Mesenchymal stem cell (in vitro differentiated cells and primary cell): Measurements from ENCODE around the gene CMTM5.

Experiments
- DNase-seq: peaks from one replicate; pipeline ENCODE4 v3.0.0-alpha.2; 2013
- H2AFZ ChIP-seq: one replicate; pipeline ENCODE4 v1.6.1; 2013; ENCODE audit warnings: low read depth, mild to moderate bottlenecking, control low read depth, inconsistent platforms, low read length, moderate library complexity
- H2AK5ac ChIP-seq: 2 replicates; pipeline ENCODE4 v1.6.1; 2013; ENCODE audit warnings: low read length, moderate library complexity, mild to moderate bottlenecking, inconsistent platforms; ENCODE audit not compliant: severe bottlenecking
- H2BK120ac ChIP-seq: one replicate; pipeline ENCODE4 v1.6.1; 2013; ENCODE audit warnings: low read depth, mild to moderate bottlenecking, inconsistent platforms, low read length, moderate library complexity
- H2BK12ac ChIP-seq, 2 experiments: one replicate each; pipeline ENCODE4 v1.6.1; 2013; ENCODE audit warnings: inconsistent platforms in 2 of 2, low read length in 2 of 2, mild to moderate bottlenecking in 2 of 2, moderate library complexity in 2 of 2, control low read depth in 1 of 2
- H2BK15ac ChIP-seq: one replicate; pipeline ENCODE4 v1.6.1; 2013; ENCODE audit warnings: mild to moderate bottlenecking, low read depth, inconsistent platforms; ENCODE audit not compliant: poor library complexity, severe bottlenecking
- H2BK5ac ChIP-seq: 2 replicates; pipeline ENCODE4 v1.6.1; 2013; ENCODE audit warnings: low read depth, mild to moderate bottlenecking, low read length, control low read depth, inconsistent platforms; ENCODE audit not compliant: poor library complexity, severe bottlenecking
- H3K14ac ChIP-seq, 2 experiments: one replicate each; pipeline ENCODE4 v1.6.1; 2013; ENCODE audit warnings: inconsistent platforms in 2 of 2, low read length in 2 of 2, control low read depth in 1 of 2, mild to moderate bottlenecking in 1 of 2, moderate library complexity in 1 of 2
- H3K18ac ChIP-seq, 2 experiments: one replicate each; pipeline ENCODE4 v1.6.1; 2013; ENCODE audit warnings: inconsistent platforms in 2 of 2, low read length in 2 of 2, control low read depth in 1 of 2, low read depth in 1 of 2, mild to moderate bottlenecking in 1 of 2
- H3K23ac ChIP-seq, 2 experiments: one replicate each; pipeline ENCODE4 v1.6.1; 2013; ENCODE audit warnings: inconsistent platforms in 2 of 2, low read length in 2 of 2, mild to moderate bottlenecking in 2 of 2, moderate library complexity in 2 of 2, control low read depth in 1 of 2
- H3K27ac ChIP-seq: 2 replicates; pipeline ENCODE4 v1.5.1; 2013; ENCODE audit warnings: mild to moderate bottlenecking, moderate library complexity, low read length, control low read depth, inconsistent platforms; ENCODE audit not compliant: poor library complexity, severe bottlenecking
- H3K27me3 ChIP-seq, 2 experiments: 2 replicates each; pipeline versions ENCODE4 v1.6.1 to v1.7.0; 2013; ENCODE audit warnings: low read length in 2 of 2, mild to moderate bottlenecking in 2 of 2, moderate library complexity in 2 of 2, control low read depth in 1 of 2, inconsistent platforms in 1 of 2; ENCODE audit not compliant: control insufficient read depth in 1 of 2, insufficient read depth in 1 of 2
- H3K36me3 ChIP-seq, 2 experiments: 2 replicates each; pipeline versions ENCODE4 v1.6.1 to v1.7.0; 2013; ENCODE audit warnings: low read length in 2 of 2, control low read depth in 1 of 2, inconsistent platforms in 1 of 2, low read depth in 1 of 2, mild to moderate bottlenecking in 1 of 2; ENCODE audit not compliant: insufficient read depth in 2 of 2, control insufficient read depth in 1 of 2
- H3K4ac ChIP-seq, 2 experiments: one replicate each; pipeline ENCODE4 v1.6.1; 2013; ENCODE audit warnings: inconsistent platforms in 2 of 2, low read length in 2 of 2, mild to moderate bottlenecking in 2 of 2, moderate library complexity in 2 of 2, control low read depth in 1 of 2, low read depth in 1 of 2
- H3K4me1 ChIP-seq: 2 replicates; pipeline ENCODE4 v1.6.1; 2013; ENCODE audit warnings: low read depth, low read length, control low read depth; ENCODE audit not compliant: control insufficient read depth, insufficient read depth
- H3K4me2 ChIP-seq: 2 replicates; pipeline ENCODE4 v1.6.1; 2013; ENCODE audit warnings: low read length, mild to moderate bottlenecking, inconsistent platforms; ENCODE audit not compliant: poor library complexity, severe bottlenecking
- H3K4me3 ChIP-seq, 2 experiments: 2 replicates each; pipeline versions ENCODE4 v1.5.1 to v1.7.0; 2013; ENCODE audit warnings: low read length in 2 of 2, mild to moderate bottlenecking in 2 of 2, control low read depth in 1 of 2, low read depth in 1 of 2; ENCODE audit not compliant: insufficient read depth in 1 of 2
- H3K79me1 ChIP-seq: replicated peaks from 2 replicates; pipeline ENCODE4 v1.6.1; 2013; ENCODE audit warnings: mild to moderate bottlenecking, control low read depth, low read length, inconsistent platforms; ENCODE audit not compliant: poor library complexity, severe bottlenecking
- H3K9ac ChIP-seq: 2 replicates; pipeline ENCODE4 v1.7.0; 2013; ENCODE audit warnings: mild to moderate bottlenecking, low read length, moderate library complexity
- H3K9me3 ChIP-seq: 2 replicates; pipeline ENCODE4 v1.7.0; 2013; ENCODE audit warnings: mild to moderate bottlenecking, low read length; ENCODE audit not compliant: control insufficient read depth
- H4K8ac ChIP-seq: one replicate; pipeline ENCODE4 v1.6.1; 2013; ENCODE audit warnings: inconsistent platforms, mild to moderate bottlenecking, low read length, moderate library complexity
- H4K91ac ChIP-seq: one replicate; pipeline ENCODE4 v1.6.1; 2013; ENCODE audit warnings: mild to moderate bottlenecking, low read length, inconsistent platforms
- WGBS: methylation state at CpG from one replicate; pipeline ENCODE4 v1.1.7; 2013; ENCODE audit warnings: mixed read lengths; 5-methylcytosine and 5-hydroxymethylcytosine counted together

CMTM5 gene

GRCh38 chr14:23392613-23393012 is 15.8 kb downstream of the CMTM5 start:
- no peak overlapping the region for H4K91ac ChIP-seq

GRCh38 chr14:23396126-23396525 is 19.3 kb downstream of the CMTM5 start:
- Histone ChIP-seq H4K91ac (peak overlapping the region; percentile 27), H3K79me1 (no peaks in the 10 kb centered on the region), H3K4me2 (no peak overlapping the region), H3K9me3 (no peaks in the 10 kb centered on the region), H3K9ac (no peak overlapping the region), H4K8ac (no peak overlapping the region), H3K4me1 (no peaks in the 10 kb centered on the region), H2BK12ac (no peak overlapping the region), H3K14ac (no peak overlapping the region), H2BK5ac (no peak overlapping the region), H3K23ac (no peak overlapping the region), H2BK15ac (no peak overlapping the region), H2AK5ac (no peak overlapping the region), H2BK120ac (no peak overlapping the region), H3K27ac (no peak overlapping the region), H2AFZ (no peak overlapping the region), H3K27me3 (peaks cover 28 to 48% of the 10 kb centered on the region in 2 experiments), H3K18ac (no peak overlapping the region), H3K36me3 (no peaks in the 10 kb centered on the region), H3K4ac (no peak overlapping the region), H3K4me3 (no peak overlapping the region)
- 86% methylated on average over 10 of the region's 10 CpGs for WGBS
- DNase-seq, result no peak

More at GRCh38 chr14:23392613-23393012, 15.8 kb downstream of the CMTM5 start:
- H3K27ac ChIP-seq, result no peak overlapping the region
- no peak overlapping the region for H2BK15ac ChIP-seq
- H2BK12ac ChIP-seq, result no peak overlapping the region
- no peaks in the 10 kb centered on the region for H3K36me3 ChIP-seq
- DNase-seq, result no peak
- no peak overlapping the region for H2BK5ac ChIP-seq
- no peak overlapping the region for H4K8ac ChIP-seq
- H3K18ac ChIP-seq, result no peak overlapping the region
- H3K27me3 ChIP-seq, result peaks cover 46 to 62% of the 10 kb centered on the region in 2 experiments
- 69% methylated on average over 7 of the region's 7 CpGs for WGBS
- H3K9ac ChIP-seq, result no peak overlapping the region
- H3K4me3 ChIP-seq, result no peak overlapping the region
- H3K4me1 ChIP-seq, result no peaks in the 10 kb centered on the region
- H3K23ac ChIP-seq, result no peak overlapping the region
- no peaks in the 10 kb centered on the region for H3K9me3 ChIP-seq
- H2BK120ac ChIP-seq, result no peak overlapping the region
- no peak overlapping the region for H3K4ac ChIP-seq
- no peak overlapping the region for H3K4me2 ChIP-seq
- no peak overlapping the region for H2AFZ ChIP-seq
- no peaks in the 10 kb centered on the region for H3K79me1 ChIP-seq
- no peak overlapping the region for H2AK5ac ChIP-seq
- no peak overlapping the region for H3K14ac ChIP-seq

GRCh38 chr14:23396781-23397407 is 20.0 kb downstream of the CMTM5 start:
- 93% methylated on average over 10 of the region's 10 CpGs for whole genome bisulfite sequencing
- Histone ChIP-seq H3K4me3 (no peak overlapping the region), H2BK15ac (no peak overlapping the region), H3K9me3 (no peaks in the 10 kb centered on the region), H3K79me1 (no peaks in the 10 kb centered on the region), H3K4ac (no peak overlapping the region), H4K8ac (no peak overlapping the region), H4K91ac (no peak overlapping the region), H3K23ac (no peak overlapping the region), H3K27me3 (peaks cover 26 to 46% of the 10 kb centered on the region in 2 experiments), H3K9ac (no peak overlapping the region), H2AK5ac (no peak overlapping the region), H3K36me3 (no peaks in the 10 kb centered on the region), H3K18ac (no peak overlapping the region), H3K4me1 (no peaks in the 10 kb centered on the region), H2AFZ (no peak overlapping the region), H3K27ac (no peak overlapping the region), H3K14ac (no peak overlapping the region), H2BK12ac (no peak overlapping the region), H2BK120ac (no peak overlapping the region), H3K4me2 (no peak overlapping the region), H2BK5ac (no peak overlapping the region)
- no peak for DNase-seq

GRCh38 chr14:23398348-23398747 is 21.5 kb downstream of the CMTM5 start:
- Histone ChIP-seq H4K91ac (no peak overlapping the region), H3K18ac (no peak overlapping the region), H3K9me3 (no peaks in the 10 kb centered on the region), H3K23ac (no peak overlapping the region), H2BK120ac (no peak overlapping the region), H3K4ac (no peak overlapping the region), H3K4me1 (no peaks in the 10 kb centered on the region), H2BK15ac (no peak overlapping the region), H4K8ac (no peak overlapping the region), H3K36me3 (no peaks in the 10 kb centered on the region), H3K4me3 (no peak overlapping the region), H3K9ac (no peak overlapping the region), H2BK12ac (no peak overlapping the region), H3K4me2 (no peak overlapping the region), H3K27ac (no peak overlapping the region), H3K27me3 (peaks cover 19 to 44% of the 10 kb centered on the region in 2 experiments), H3K79me1 (no peaks in the 10 kb centered on the region), H3K14ac (no peak overlapping the region), H2BK5ac (no peak overlapping the region), H2AK5ac (no peak overlapping the region), H2AFZ (no peak overlapping the region)
- 84% methylated on average over 4 of the region's 4 CpGs for WGBS
- DNase-seq, result no peak
